RKO (cell line): ENCODE data around the gene MAT2A.

Source experiments
- DNase-seq: peaks from one replicate; pipeline ENCODE4 v3.0.0-alpha.2; 2016; ENCODE audit warnings: low spot score

The MAT2A gene

DNA sequence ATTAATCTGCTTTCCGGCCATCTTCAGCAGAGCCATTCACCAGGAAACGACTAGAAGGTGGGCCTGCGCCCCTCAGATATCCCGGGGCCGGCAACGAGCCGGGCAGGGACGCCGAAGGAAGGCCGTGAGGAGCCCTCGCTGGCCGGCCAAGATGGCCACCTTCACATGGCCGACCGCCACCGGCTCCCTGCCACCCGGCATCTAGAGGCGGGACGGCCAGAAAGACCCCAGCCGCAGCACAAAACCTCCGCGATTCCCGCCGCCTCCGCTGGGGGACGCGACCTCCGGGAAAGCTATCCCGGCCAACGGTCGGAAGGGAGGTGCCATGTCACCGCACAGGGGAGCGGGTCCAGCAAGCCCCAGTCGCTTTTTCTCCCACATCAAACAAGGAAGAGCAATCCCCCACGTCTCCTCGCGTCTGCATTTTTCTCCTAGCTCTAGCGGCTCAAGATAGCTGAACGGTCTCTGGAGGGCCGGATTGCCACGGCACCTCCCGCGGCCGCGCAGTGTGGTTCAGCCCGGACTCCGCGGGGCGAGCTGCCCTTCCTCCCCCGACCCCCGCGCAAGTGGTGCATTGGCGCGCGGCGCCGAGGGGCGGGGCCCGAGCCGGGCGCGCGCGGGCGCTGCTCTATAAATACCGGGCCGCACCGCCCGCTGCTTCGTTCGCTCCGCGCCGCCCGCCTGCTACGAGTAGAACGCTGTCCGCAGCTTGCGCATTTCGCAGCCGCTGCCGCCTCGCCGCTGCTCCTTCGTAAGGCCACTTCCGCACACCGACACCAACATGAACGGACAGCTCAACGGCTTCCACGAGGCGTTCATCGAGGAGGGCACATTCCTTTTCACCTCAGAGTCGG is at the start of gene MAT2A:
Gene MAT2A, plus strand, starts transcription at position 662 of the 854 bp plus-strand sequence. Its CDS starts 120 bp downstream, at position 782.
- peak; percentile 91 for DNase-seq

DNA sequence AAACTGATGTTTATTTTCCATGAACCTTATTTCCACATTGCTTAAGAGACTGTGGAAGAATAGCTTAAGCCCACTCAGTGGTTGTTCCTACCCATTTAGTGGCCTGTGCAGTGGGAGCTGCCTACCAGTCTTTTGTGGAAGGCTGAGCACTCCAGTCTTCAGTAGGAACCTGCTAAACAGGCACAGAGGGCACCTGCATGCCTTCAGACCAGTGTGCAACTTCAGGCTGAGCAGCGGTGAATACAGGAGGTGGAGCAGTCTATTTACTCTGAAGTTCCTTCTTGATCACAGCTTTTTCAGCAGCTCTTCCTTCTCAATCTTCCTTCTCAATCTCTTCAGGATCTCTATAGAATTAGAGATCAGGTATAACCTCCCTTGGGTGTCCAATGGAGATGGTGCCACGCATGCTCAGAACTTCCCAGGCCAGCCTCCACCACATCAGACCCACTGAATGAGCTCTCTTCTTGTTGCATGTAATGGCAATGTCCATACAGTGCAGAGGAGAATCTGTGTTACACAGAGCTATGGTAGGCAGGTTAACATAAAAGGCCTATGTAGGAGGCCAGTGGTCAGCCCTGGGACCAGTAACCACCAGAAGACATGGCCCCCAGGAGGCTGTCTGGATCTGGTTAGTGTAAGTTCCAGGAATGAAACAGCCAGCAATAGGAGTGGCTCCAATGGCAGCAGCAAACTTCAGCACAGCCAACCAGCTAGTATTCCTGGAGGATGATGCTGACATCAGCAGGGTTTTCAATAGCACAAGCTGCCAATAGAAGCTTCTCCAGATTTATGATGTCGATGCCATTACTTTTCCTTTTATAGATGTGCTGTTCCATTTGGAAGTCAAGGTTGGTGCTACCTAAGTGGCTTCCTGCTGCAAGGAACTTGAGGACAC is 47.9 kb upstream of the MAT2A start:
- DNase-seq = no peak

DNA sequence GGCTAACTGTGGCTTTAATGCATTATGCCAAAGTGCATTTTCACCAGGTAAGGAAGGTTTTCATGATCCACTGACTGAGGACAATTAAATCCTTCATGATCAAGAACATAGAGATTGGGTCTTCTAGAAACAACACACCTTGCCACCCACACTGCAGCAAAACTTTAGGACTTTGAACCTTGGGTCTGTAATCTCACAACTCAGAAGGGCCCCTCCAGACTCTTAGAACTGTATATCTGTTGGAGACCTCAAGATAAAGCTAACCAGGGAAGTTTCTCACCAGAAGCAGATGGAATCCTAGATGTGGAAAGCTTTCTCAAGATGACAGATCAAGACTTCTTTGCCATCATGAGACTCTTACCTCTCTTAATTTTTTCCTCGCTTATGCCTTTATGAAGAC is 42.5 kb upstream of the MAT2A start:
- DNase-seq = no peak

DNA sequence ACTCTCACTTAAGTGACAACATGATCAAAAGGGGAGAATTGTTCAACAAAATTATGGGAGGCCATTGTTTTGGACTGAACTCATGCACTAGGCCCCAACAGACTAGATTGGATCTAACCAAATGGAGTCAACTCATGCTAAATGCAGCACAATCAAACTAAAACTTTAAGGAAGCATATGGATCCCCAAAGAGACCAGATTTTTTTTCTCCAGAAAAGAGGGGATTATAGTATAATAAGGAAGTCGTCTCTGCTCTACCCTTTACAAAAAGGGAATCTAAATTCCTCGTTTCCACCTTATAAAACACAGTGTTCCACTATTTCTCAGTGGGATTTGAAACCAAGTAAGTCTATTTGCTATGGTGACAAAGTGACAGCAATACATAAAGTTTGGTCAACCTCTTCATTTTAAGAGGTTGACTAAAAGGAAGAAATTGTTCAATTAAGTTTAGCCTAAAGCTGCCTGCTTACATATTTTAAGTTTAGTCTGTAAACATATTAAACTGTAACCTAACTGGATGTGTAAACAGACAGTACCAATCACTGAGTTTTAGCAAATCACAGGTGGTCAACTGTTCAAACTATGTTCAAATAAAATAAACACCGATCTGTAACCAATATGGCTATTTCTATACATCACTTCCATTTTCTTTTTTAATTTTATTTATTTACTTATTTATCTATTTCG is 40.9 kb upstream of the MAT2A start:
- DNase-seq = no peak

DNA sequence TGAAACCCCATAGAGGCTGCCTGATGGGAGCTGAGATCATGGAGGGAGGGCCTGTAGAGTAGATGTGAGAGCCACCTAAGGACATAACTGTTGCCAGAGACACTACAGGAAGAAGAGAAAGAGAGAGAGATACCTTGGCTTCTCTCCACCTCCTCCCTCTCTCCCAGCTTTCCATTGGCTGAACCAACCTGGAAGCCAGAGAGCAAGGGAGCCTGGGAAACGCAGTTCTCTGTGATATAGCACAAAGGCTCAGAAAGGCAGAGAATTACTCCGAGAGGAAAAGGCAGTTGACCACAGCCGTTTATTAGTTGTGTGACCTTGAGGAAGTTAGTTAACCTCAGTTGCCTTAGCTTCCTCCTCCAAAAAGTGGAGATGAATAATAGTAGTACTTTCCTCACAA is 37.7 kb upstream of the MAT2A start:
- DNase-seq = no peak

DNA sequence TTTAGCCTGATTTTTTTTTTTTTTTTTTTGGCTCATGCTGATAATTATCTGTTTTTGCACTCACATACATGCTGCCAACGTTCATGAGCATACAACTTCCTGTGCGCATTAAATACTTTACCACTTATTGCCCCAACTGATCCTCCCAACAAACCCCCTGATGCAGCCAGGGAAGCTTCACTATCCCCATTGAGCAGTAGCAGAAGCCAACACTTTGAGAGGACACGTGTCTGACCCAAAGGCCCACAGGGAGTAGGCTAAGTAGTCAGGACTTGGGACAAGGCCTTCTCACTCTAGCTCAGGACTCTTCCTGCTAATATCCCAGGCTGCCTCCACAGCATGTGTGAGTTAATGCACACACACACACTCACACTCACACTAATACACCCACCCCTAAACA is 36.2 kb upstream of the MAT2A start:
- DNase-seq = no peak

DNA sequence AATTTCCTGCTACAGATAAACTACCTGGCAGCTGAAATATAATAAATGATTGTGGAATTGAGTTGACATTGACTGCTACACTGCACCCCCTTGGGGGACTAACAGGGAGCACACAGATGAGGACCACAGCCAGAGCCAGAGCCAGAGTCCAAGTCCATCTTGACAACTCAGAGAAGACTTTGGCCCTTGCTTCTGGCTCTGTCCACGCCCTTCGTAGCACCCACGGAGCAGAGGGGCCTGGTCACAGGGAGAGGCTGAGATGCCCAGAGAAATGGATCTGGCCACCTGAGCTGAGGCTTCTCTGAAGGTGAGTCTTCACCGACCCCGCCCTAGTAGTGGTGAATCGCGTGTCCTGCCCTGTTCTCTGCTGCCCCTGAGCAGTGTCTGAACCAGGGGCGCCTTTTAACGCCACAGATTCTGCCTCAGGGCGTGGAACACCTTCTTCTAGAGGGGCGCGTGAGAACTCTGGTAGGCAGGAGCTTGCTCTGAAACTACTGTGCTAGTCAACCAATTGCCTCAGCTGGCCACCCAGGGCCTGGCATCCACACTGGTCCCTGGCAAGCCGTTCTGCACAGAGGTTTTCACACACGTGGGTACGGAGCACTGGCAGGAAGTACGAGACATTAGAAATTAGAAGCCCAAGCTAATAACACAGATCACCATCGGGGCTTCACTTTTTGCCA is 35.7 kb upstream of the MAT2A start:
- no peak for DNase-seq

DNA sequence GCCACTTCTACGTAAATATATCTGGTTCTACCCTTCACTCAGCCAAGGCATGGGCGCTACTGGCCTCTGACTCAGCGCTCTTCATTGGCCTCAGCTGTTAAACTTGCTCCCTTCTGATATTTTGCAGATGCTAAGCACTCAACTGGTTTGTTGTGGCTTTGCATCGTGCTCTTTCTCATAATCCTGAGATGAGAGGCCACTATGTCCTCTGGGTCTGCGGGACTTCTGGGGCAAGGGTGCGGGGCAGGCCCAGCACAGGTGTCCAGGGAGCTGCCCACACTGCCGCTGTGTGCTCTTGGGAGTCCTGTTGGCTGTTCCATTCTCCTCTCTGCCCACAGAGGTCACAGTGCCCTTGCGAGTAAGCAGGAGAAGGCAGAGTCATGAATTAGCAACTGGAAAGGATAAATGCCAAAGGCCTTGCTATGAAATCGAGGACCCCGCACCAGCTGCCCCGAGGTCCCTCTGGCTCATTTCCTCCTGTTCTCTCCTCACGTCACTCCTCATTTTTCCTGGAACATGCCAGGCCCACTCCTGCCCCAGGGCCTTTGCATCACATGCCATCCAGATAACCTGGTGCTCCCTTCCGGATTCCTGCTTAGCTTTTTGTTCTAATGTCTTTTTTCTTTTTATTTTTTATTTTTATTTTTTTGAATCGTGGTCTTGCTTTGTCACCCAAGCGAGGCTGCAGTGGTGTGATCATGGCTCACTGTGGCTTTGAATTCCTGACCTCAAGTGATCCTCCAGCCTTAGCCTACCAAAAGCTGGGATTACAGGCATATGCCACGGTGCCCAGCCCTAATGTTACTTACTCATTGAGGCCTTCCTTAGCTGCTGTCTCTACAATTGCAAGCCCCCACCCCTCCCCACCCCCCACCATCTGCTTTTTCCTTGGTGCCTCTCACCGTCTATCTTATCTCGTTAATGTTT is 34.9 kb upstream of the MAT2A start:
- no peak for DNase-seq

DNA sequence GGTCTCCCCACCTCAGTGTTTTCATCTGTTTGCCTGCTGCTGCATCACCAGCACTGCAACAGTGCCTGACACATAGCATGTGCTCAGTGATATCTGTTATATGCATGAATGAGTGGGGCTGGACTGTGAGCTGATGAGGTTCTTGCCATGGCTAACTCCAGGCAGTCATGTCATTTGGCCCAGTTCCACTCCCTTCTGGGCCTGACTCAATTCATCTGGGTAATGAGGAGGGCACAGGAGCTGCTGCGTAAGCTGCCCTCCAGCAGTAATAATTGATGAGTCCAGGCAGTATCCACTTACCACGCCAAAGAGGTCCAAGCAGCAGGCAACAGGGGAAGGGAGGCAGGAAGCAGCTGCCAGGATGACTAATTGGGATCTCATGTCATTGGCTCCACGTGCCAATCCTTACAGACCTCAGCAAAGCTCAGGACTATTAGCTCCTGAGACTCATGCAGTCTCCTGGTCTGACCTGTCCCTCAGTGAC is 34.1 kb upstream of the MAT2A start:
- peak; percentile 97 for DNase-seq

DNA sequence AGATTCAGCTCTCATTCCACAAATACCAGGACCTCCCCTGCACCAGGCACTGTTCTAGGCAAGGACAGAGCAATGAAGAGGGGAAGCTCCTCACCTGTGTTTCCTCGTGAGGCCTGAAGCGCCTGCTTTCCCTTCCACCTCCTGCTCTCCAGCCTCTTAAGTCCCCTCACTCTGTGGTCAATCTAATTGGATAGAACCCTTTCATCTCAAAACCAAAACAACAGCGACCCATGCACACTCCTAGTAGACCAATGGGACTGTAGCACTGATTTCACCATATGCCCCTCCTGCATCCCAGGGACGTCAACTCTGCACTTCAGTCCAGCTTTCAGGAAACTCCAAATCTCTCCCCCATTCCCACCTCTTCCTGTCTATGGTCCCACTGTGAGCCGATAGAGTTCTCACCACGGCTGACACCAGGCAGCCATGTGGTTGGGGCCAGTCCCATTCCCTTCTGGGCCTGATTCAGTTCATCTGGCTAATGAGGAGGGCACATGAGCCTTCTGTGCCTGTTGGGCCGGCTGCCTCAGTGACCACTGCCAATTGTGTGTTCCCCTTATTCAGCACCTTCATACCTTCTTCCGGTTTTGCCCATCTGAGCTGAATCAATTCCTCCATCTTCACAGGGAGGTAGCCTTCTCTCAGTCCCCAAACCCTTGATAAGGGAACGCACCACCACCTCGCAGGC is 33.3 kb upstream of the MAT2A start:
- no peak for DNase-seq

DNA sequence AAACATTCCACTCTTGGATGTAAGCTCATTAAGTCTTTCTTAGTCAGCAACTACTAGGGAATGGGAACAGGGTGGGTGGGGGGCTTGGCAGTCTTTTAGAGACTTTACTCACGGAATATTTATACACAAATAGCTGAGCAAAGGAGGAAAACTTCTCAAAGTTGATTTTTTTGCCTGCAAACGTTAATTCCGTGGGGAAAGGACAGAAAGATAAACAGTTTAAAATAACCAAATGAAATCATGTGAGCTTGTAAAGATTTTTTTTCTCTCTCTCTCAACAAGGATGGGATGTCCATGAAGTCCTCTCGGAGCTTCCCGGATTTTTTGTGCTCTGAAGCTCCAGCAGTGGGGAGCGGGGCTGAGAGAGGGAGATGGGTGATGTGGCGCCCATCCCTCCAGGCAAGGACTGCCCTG is 32.2 kb upstream of the MAT2A start:
- DNase-seq = no peak

DNA sequence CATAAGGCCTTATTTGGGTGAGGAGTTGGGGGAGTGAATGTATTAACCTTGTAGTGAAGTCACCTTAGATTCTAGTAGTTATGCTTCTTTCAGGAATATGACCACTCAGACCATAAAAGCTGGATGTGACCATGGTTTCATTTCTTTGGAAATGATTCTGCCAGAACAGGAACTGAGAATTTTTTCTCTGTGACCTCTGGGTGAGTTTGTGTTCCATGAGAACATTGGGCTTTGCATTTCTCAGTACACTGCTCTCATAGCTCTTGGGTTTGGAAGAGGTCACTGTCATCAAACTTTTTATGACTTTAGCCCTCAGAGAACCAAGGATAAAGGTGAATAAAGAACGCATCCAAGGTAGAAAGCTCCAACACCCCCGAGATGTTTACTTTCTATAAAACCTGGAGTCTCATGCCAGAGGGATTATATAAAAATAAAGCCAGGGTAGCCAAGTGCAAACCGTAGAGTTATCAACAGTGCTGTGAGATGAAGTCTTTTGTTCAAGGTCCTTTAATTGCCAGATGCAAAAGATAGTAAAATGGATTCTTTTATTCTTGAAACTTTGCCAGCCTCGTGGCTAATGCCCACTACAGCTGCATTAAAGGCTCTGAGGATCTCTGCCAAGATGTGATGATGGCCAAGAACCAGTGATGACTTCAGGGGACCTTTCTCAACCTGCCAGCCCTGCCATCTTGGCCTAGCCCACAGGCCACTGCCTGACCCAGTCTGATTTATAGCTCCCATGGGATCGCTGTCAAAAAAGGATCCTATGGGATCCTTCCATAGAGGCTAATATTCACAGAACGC is 27.8 kb upstream of the MAT2A start:
- DNase-seq = no peak

DNA sequence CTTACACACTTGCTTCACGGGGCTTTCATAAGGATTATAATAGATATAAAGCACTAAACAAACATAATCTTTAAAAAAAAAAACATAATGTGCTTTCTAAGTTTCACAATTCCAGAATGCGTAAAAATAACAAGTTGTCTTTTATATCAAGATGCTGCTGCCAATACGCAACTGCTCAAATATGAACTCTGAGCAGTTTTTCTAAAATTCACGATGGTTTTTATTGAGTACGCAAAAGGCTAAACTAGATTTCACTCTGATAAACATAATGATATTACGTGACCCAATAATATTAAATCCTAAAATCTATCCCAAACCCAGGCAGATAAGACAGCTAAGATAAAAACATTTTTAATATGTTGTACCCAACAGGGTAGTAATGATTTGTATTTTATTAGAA is 24.6 kb upstream of the MAT2A start:
- no peak for DNase-seq

DNA sequence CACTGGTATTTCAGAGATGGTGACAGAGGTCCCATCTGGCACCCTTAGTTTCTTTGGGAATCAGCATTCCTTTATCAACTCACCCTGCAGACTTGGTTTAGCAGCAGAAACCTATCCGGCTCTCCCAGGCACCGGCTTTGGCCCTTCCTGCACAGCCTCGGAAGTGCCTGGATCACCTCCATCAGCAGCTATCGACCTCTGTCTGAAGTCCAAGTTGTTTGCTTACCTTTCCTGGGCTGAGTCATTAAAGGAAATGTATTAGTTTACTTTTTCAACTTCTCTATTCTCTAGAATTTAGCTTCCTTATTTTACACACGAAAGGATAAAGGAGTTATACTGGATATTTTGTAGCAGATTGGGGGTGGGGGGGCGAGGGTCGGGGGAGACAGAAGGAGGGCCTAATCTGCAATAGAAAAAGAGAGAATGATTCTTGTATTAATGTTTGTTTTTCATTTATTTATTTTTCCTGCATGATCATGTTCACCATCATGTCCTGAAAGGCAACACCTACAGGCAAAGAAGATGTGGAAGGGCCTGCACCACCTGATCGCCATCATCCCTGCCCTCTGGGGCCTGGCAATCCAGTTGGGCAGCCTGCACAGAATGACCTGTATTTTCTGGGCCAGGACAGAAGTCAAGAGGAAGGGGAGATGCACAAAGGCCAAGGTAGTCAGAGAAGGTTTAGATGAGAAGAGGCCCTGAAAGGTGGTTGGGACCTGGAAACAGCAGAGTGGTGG is 22.1 kb upstream of the MAT2A start:
- DNase-seq = no peak

DNA sequence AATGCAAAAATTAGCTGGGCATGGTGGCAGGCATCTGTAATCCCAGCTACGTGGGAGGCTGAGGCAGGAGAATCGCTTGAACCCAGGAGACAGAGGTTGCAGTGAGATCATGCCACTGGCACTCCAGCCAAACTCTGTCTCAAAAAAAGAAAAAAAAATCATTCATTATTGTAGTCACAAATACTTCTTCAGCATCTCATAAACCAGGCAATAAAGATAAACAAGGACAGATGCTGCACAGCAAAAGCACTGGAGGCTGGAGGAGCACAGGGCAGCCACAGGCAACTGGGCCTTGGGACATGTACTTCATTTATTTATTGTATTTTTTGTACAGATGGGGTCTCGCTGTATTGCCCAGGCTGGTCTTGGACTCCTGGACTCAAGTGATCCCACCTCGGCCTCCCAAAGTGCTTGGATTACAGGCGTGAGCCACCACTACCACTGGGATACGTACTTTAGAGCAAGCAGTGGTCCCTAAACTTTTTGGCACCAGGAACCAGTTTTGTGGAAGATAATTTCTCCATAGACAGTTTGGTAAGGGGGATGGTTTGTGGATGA is 16.8 kb upstream of the MAT2A start:
- no peak for DNase-seq

DNA sequence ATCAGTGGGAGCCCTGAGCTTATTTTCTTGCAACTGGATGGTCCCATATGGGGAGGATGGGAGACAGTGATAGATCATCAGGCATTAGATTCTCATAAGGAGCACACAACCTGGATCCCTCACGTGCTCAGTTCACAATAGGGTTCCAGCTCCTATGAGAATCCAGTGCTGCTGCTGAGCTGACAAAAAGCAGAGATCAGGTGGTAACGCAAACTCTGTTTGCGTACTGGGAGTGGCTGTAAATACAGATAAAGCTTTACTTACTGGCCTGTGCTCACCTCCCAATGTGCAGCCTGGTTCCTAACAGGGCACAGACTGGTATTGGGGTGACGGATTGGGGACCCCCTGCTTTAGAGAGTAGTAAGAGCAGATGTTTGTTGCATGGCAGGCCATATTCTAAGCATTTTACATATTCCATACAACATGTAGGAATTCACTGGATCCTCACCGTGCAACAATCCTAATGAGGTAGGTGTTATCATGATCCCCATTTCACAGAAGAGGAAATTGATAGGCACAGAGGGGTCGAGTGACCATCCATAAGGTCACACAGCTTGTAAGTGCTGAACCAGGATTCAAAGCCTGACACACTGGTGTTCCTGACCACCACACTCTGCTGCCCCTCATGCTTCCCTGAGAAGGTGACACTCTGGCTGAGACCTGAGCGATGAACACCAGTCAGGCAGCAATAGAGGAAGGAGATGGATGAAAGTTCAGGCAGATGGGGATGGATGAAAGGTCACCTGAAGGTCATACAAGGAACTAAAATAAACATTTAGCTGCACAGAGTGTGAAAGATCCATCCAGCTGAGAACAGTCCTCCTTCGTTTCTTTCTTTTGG is 15.7 kb upstream of the MAT2A start:
- no peak for DNase-seq

DNA sequence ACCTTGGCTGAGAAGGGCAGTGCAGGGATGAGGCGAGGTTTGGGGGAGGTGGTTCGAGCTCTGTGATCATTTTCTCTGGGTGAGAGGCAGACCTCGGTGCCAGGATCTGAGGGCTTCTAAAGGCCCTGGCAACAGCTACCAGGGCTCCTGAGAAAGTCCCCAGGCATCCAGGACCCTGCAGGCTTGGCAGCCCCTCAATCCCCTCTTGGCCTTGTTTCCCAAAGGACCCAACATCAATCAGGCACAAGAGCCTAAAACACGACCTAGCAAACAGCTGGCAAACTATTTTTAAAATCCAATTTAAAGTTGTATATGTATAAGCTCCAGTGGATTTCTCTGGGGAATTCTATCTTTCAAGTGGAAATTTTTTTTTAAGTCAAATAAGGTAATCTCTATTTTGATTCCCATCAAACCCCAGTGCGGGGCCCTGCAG is 15.0 kb upstream of the MAT2A start:
- no peak for DNase-seq
